HG03139 (cell line): Measurements from ENCODE around the gene TRIM26.
"Not testable (repeated sequence)": the region's sequence is repeated elsewhere in the genome, so short reads cannot be mapped to it uniquely, and the experiment has no call there.

ENCODE experiments used
- ATAC-seq: cut with Tn5 transposase; IDR thresholded peaks from one replicate; pipeline ENCODE4 v1.9.1; 2021; ENCODE audit not compliant: unreplicated experiment

TRIM26 gene

DNA sequence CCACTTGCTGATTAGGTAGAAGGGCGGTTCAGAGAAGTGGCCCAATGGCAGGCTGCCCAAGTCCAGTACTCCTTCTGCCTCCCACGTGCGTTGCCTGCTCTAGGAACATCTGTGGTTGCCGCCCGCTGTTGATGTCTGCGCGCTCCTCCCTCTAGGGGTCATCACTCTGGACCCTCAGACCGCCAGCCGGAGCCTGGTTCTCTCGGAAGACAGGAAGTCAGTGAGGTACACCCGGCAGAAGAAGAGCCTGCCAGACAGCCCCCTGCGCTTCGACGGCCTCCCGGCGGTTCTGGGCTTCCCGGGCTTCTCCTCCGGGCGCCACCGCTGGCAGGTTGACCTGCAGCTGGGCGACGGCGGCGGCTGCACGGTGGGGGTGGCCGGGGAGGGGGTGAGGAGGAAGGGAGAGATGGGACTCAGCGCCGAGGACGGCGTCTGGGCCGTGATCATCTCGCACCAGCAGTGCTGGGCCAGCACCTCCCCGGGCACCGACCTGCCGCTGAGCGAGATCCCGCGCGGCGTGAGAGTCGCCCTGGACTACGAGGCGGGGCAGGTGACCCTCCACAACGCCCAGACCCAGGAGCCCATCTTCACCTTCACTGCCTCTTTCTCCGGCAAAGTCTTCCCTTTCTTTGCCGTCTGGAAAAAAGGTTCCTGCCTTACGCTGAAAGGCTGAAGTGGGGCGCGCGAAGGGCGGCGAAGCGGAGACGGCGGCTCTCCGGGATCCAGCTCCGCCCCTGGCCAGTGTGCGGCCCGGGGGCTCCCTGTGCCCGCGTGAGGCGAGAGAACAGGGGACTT lies 41.3 kb downstream of the TRIM26 start:
- no peak for ATAC-seq

GRCh38 chr6:30169658-30170614 lies 43.3 kb downstream of the TRIM26 start:
- ATAC-seq = no peak

GRCh38 chr6:30168741-30169140 lies 44.5 kb downstream of the TRIM26 start:
- ATAC-seq = no peak

- no peak for ATAC-seq
Observed at GRCh38 chr6:30167101-30167500, 46.1 kb downstream of the TRIM26 start.

DNA sequence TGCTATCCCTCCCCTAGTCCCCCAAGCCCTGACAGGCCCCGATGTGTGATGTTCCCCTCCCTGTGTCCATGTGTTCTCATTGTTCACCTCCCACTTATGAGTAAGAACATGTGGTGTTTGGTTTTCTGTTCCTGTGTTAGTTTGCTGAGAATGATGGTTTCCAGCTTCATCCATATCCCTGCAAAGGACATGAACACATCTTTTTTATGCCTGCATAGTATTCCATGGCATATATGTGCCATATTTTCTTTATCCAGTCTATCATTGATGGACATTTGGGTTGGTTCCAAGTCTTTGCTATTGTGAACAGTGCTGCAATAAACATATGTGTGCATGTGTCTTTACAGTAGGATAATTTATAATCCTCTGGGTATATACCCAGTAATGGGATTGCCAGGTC lies 48.0 kb downstream of the TRIM26 start:
- ATAC-seq = not testable (repeated sequence)

DNA sequence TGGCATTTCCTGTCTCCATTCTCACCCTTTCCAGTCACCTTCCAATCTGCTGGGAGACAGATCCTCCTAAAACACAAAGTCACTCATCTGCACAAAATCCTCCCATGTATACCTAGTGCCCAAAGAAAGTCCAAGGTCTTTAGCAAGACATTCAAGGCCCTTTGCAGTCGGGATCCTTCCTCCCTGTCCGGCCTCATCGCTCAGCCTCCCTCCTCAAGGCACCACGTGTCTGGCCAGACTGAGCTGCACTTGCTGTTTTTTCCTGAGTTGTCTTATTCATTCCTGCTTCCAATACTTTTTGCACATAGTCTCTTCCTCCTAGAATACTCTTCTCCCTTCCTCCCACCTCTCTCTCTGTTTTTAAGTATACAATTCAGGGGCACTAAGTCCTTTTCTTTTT lies 48.5 kb downstream of the TRIM26 start:
- no peak for ATAC-seq

DNA sequence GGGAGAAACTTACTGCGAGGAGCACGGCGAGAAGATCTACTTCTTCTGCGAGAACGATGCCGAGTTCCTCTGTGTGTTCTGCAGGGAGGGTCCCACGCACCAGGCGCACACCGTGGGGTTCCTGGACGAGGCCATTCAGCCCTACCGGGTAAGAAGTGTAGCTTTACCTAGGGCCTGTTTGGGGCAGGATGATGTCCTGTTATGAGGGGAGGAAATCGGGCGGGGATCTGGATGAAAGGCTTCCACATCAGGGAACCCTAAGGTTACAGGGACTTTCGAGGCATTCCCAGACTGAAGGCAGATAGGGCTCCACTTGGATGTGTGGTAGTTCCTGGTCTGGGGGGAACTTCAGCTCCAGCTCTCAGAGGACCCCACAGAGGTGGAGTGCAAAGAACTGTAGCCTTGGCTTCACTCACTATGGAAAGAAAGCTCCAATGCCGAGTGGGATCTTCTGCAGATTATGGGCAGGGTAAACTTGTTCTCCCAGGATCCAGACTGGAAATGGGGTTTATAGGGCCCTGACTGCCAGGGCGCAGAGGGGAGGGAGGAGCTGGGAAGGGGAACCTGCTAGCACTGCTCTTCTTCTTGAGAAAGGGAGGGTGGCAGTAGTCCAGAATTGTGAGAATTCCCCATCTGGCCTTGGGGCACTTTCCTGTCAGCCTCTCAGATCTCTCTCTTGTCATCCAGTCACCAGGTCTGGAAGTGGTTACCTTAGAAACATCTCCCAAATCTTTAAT lies 49.1 kb downstream of the TRIM26 start:
- no peak for ATAC-seq

- ATAC-seq = no peak
Observed at GRCh38 chr6:30163090-30163917, 49.9 kb downstream of the TRIM26 start, which contains the start of gene TRIM15. Gene TRIM15 (plus strand): TSS chr6:30163546. CDS start chr6:30163685, 139 bp downstream.

GRCh38 chr6:30162265-30163089 lies 50.7 kb downstream of the TRIM26 start:
- ATAC-seq = no peak

DNA sequence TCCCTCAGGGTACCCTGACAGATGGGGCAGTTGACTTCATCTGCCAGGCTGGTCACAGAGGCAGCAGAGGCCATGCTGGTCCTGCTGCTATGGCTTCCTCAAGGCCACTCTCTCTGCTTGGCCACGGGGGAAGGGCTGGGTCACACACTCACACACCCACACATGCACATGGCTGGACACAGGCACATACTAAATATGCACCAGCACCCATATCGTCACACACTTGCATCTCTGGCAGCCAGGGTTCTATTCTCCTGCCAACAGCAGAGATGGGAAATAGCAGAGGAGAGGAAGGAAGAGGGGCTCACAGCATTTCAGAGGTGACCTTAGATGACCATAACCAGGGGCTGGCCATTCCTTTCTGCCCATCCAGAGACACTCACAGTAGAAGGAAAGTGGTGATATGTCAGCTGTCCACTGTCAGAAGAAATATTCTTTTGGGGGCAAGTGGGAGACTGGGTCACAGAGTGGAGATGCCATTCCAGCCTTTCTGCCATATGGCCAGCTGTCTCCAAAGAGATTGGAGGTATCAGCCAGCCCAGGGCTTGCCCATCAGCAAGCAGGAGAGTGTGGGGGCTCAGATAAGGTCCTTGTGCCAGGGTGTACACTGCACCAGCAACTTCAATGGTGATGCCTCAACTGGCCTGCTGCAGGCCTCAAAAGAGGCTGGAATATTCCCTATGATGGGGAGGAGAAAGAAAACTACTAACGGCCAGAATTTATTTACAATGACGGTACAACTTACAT lies 52.2 kb downstream of the TRIM26 start, which contains the start of gene TRIM10:
Gene TRIM10 (minus strand): TSS at position 427 of the 747 bp plus-strand sequence. CDS start 353 bp downstream, at position 74.
- ATAC-seq = no peak

GRCh38 chr6:30160008-30160784 lies 53.0 kb downstream of the TRIM26 start:
- no peak for ATAC-seq

DNA sequence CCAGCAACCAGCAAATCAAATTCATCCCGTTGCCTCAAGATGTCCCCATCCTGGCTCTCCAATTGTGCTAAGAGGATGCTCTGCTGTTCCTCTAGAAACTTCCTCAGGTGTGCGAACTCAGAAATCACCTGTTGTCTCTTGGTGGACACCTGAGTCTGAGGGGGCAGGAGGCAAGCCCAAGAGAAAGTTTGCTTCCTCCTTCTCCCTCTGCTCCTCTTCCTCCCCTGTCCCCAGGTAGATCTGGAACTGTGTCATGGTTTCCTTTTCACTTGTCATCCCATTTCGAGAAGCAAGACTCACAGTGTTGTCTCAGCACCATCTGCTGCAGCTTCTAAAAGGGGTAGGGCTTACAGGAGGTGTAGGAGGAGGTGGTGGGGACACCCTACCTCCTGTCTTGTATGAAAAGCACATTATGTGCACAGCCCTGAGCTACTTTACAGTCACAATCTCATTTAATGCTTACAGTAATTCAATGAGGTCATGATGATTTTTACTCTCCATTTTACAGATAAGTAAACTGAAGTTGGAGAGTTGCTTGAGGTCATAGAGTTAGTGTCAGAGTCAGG lies 54.6 kb downstream of the TRIM26 start:
- no peak for ATAC-seq

- ATAC-seq = no peak
Observed at GRCh38 chr6:30157999-30158398, 55.2 kb downstream of the TRIM26 start.

DNA sequence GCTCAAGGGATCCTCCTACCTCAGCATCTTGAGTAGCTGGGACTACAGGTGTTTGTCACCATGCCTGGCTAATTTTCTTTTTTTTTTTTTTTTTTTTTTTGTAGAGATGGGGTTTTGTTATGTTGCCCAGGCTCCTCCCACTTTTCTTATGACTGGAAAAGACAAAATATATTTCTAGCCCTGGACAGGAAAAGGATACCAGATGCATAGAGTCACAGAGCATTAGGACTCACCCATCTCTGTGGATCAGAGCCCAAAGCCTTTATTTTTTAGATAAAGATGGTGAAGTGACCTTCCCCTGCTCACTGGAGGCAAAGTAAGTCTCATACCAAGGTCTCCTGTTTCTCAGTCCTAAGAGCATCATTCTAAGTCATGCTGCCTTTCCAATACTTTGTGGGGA lies 55.6 kb downstream of the TRIM26 start:
- no peak for ATAC-seq

- no peak for ATAC-seq
Observed at GRCh38 chr6:30156774-30157173, 56.4 kb downstream of the TRIM26 start.

GRCh38 chr6:30156262-30156599 lies 57.0 kb downstream of the TRIM26 start:
- no peak for ATAC-seq

DNA sequence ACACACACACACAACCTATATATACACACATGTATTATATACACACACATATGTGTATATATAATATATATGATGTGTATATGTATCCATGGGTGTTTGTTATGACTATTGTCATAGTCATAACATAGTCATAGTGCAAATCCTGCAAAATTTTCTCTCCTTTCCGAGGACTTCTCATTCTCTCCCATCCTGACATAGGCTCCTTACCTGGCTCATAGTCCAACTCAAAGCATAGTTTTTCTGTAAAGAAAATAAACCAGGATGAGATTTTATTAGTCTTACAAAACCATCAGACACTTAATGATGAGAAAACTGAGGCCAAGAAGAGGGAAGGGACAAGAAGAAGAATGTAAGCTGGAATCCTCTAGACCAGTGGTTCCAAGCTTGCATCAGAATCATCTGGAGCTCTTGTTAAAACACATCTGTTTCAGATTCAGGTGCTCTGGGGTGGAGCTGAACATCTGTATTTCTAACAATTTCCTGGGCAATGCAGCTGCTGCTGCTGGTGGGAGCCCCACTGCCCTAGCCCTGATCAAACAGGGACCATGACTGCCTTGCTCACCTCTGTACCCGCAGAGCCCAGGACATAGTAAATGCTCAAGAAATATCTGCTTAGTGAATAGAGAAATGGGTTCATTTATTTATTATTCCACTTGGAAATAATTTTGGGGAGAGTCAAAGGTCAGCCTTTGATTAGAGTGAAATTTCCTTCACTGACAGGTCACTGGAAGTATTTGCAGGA lies 57.5 kb downstream of the TRIM26 start:
- no peak for ATAC-seq
